Natural killer cell (primary cell): ENCODE data around the gene SERPINB8. TPM values are rescaled to one million over a fixed set of nuclear protein-coding genes. Genes with fewer than 3 reads are reported as not detected.

Source experiments
- ATAC-seq, 3 donors: fragments of 150-1000 bp in 2 of 3; fragments of 200-7000 bp in 1 of 3; cut with Tn5 transposase; 1 replicate in 1 of 3; 2 replicates in 2 of 3; pipeline ENCODE4 v1.10.0; 2021; ENCODE audit warnings: mild to moderate bottlenecking in 2 of 3, moderate library complexity in 2 of 3
- DNase-seq, 2 donors: peaks; one replicate each; pipeline versions ENCODE4 v3.0.0 to v3.0.0-alpha.2; 2013 to 2021; ENCODE audit warnings: mixed read lengths in 1 of 2
- H3K27ac ChIP-seq: one replicate; pipeline ENCODE4 v1.5.1; 2013; ENCODE audit warnings: mild to moderate bottlenecking, low read length
- H3K27me3 ChIP-seq: one replicate; pipeline ENCODE4 v1.6.1; 2013; ENCODE audit warnings: low read length; ENCODE audit not compliant: control insufficient read depth, insufficient read depth
- H3K36me3 ChIP-seq: one replicate; pipeline ENCODE4 v1.6.1; 2013; ENCODE audit warnings: low read length; ENCODE audit not compliant: control insufficient read depth, insufficient read depth
- H3K4me1 ChIP-seq: one replicate; pipeline ENCODE4 v1.6.1; 2013; ENCODE audit warnings: low read length; ENCODE audit not compliant: control insufficient read depth, insufficient read depth
- H3K4me3 ChIP-seq: one replicate; pipeline ENCODE4 v1.5.1; 2013; ENCODE audit warnings: low read length
- H3K9me3 ChIP-seq: one replicate; pipeline ENCODE4 v1.6.1; 2013; ENCODE audit warnings: low read length; ENCODE audit not compliant: control insufficient read depth, insufficient read depth
- H3K27ac Mint-ChIP-seq, 2 donors: one replicate each; pipeline ENCODE4 v1.8.0; 2022; ENCODE audit warnings: mild to moderate bottlenecking in 2 of 2, mixed read lengths in 2 of 2, moderate library complexity in 1 of 2
- H3K27me3 Mint-ChIP-seq, 2 donors: one replicate each; pipeline ENCODE4 v1.8.0; 2022; ENCODE audit warnings: low read depth in 2 of 2, mixed read lengths in 2 of 2
- H3K36me3 Mint-ChIP-seq: one replicate; pipeline ENCODE4 v1.8.0; 2022; ENCODE audit warnings: mixed read lengths
- H3K4me1 Mint-ChIP-seq, 2 donors: one replicate each; pipeline ENCODE4 v1.8.0; 2022; ENCODE audit warnings: mixed read lengths in 2 of 2
- H3K4me3 Mint-ChIP-seq: one replicate; pipeline ENCODE4 v1.8.0; 2022; ENCODE audit warnings: mild to moderate bottlenecking, moderate library complexity, mixed read lengths
- H3K9me3 Mint-ChIP-seq, 2 donors: one replicate each; pipeline ENCODE4 v1.8.0; 2022; ENCODE audit warnings: mixed read lengths in 2 of 2
- CTCF ChIP-seq: fragments of 200-600 bp; IDR thresholded peaks from one replicate; pipeline ENCODE4 v1.8.0; 2022; ENCODE audit warnings: antibody characterized with exemption
- WGBS: methylation state at CpG from one replicate; pipeline ENCODE4 v1.1.7; 2013; ENCODE audit warnings: missing lambda C conversion rate; ENCODE audit not compliant: insufficient coverage; 5-methylcytosine and 5-hydroxymethylcytosine counted together
- intact Hi-C: fragments of 100-400 bp; cut with micrococcal nuclease; formaldehyde crosslinking; loops from one replicate; pipeline ENCODE4 v1.14.2; 2022
- total RNA-seq, 4 donors: library from RNA; stranded (reverse); fragments of 120-200 nt in 1 of 4; gene quantifications; one replicate each; pipeline versions ENCODE4 v1.2.3 to v1.2.4, GENCODE V29; 2013 to 2022

Gene SERPINB8
- total RNA-seq, 3 donors from 2014 or later (not counting 1 experiment from before 2014, with no cell fraction given): 4.9 to 12.9 (median 12.8) TPM

- no peak for TF ChIP-seq CTCF
- Mint-ChIP-seq H3K9me3 (no peaks in the 10 kb centered on the region), H3K36me3 (no peaks in the 10 kb centered on the region), H3K27ac (no peak overlapping the region), H3K27me3 (no peaks in the 10 kb centered on the region), H3K4me1 (no peaks in the 10 kb centered on the region), H3K4me3 (no peak overlapping the region)
- no peak overlapping the region for H3K27ac ChIP-seq
- no peaks in the 10 kb centered on the region for H3K9me3 ChIP-seq
- H3K4me3 ChIP-seq: no peak overlapping the region
- H3K36me3 ChIP-seq: no peaks in the 10 kb centered on the region
- ATAC-seq: no peak
- intact Hi-C loops: no loop called here
- DNase-seq: no peak
- H3K4me1 ChIP-seq: no peaks in the 10 kb centered on the region
- 94% methylated on average over 3 of the region's 3 CpGs for WGBS
- no peaks in the 10 kb centered on the region for H3K27me3 ChIP-seq
These were observed 50.3 kb downstream of the SERPINB8 start for GRCh38 chr18:64019922-64020756.

GRCh38 chr18:64026350-64026749 is 56.5 kb downstream of the SERPINB8 start:
- intact Hi-C loops: no loop called here
- Histone ChIP-seq H3K27me3 (no peaks in the 10 kb centered on the region), H3K9me3 (no peaks in the 10 kb centered on the region), H3K36me3 (no peaks in the 10 kb centered on the region), H3K4me3 (no peak overlapping the region), H3K4me1 (no peaks in the 10 kb centered on the region), H3K27ac (no peak overlapping the region)
- TF ChIP-seq CTCF: no peak
- H3K9me3 Mint-ChIP-seq: no peaks in the 10 kb centered on the region
- WGBS: 94% methylated on average over 20 of the region's 20 CpGs
- DNase-seq (no peak), ATAC-seq (no peak)
- no peaks in the 10 kb centered on the region for H3K36me3 Mint-ChIP-seq
- no peaks in the 10 kb centered on the region for H3K4me1 Mint-ChIP-seq
- no peak overlapping the region for H3K27ac Mint-ChIP-seq
- peaks cover 0 to 2% of the 10 kb centered on the region in 2 donors for H3K27me3 Mint-ChIP-seq
- no peak overlapping the region for H3K4me3 Mint-ChIP-seq

GRCh38 chr18:64027931-64028695 is 58.2 kb downstream of the SERPINB8 start:
- Histone ChIP-seq H3K27me3 (no peaks in the 10 kb centered on the region), H3K27ac (no peak overlapping the region), H3K4me1 (no peaks in the 10 kb centered on the region), H3K4me3 (no peak overlapping the region), H3K9me3 (no peaks in the 10 kb centered on the region), H3K36me3 (no peaks in the 10 kb centered on the region)
- WGBS: 59% methylated on average over 3 of the region's 4 CpGs
- no peak for TF ChIP-seq CTCF
- H3K4me3 Mint-ChIP-seq: no peak overlapping the region
- no peaks in the 10 kb centered on the region for H3K36me3 Mint-ChIP-seq
- intact Hi-C loops: no loop called here
- ATAC-seq (no peak), DNase-seq (no peak)
- peaks cover 0 to 2% of the 10 kb centered on the region in 2 donors for H3K27me3 Mint-ChIP-seq
- no peaks in the 10 kb centered on the region for H3K9me3 Mint-ChIP-seq
- H3K27ac Mint-ChIP-seq: no peak overlapping the region
- H3K4me1 Mint-ChIP-seq: no peaks in the 10 kb centered on the region
